CD1c-positive myeloid dendritic cell (primary cell): ENCODE results near the gene SLC25A31.

Experiments used
- DNase-seq: peaks from one replicate; pipeline ENCODE4 v3.0.0-alpha.2; 2016; ENCODE audit errors: extremely low spot score

SLC25A31 gene

GRCh38 chr4:127730142-127730913, at the start of gene SLC25A31:
TSS of gene SLC25A31 (plus strand) at chr4:127730400. CDS start at chr4:127730546, 146 bp downstream.
- DNase-seq = no peak

- no peak for DNase-seq
Observed at GRCh38 chr4:127685292-127685691, 44.9 kb upstream of the SLC25A31 start.

- DNase-seq = no peak
Observed at GRCh38 chr4:127686658-127687057, 43.5 kb upstream of the SLC25A31 start.

- DNase-seq = no peak
Observed at GRCh38 chr4:127687580-127687979, 42.6 kb upstream of the SLC25A31 start.

GRCh38 chr4:127698789-127699200, 31.4 kb upstream of the SLC25A31 start:
- DNase-seq = peak; percentile 82

- no peak for DNase-seq
Observed at GRCh38 chr4:127708985-127709384, 21.2 kb upstream of the SLC25A31 start.

- DNase-seq = no peak
Observed at GRCh38 chr4:127709456-127709855, 20.7 kb upstream of the SLC25A31 start.

- no peak for DNase-seq
Observed at GRCh38 chr4:127731406-127731805, 1.2 kb downstream of the SLC25A31 start.

- DNase-seq = peak; percentile 55
Observed at GRCh38 chr4:127732623-127733328, 2.6 kb downstream of the SLC25A31 start.

GRCh38 chr4:127734976-127735375, 4.8 kb downstream of the SLC25A31 start:
- DNase-seq = no peak

GRCh38 chr4:127737295-127737694, 7.1 kb downstream of the SLC25A31 start:
- DNase-seq = no peak

GRCh38 chr4:127741247-127741646, 11.0 kb downstream of the SLC25A31 start:
- no peak for DNase-seq

- no peak for DNase-seq
Observed at GRCh38 chr4:127747883-127748282, 17.7 kb downstream of the SLC25A31 start.

- no peak for DNase-seq
Observed at GRCh38 chr4:127748957-127749356, 18.8 kb downstream of the SLC25A31 start.

GRCh38 chr4:127756906-127757305, 26.7 kb downstream of the SLC25A31 start:
- no peak for DNase-seq

- no peak for DNase-seq
Observed at GRCh38 chr4:127759228-127759820, 29.1 kb downstream of the SLC25A31 start.

GRCh38 chr4:127759893-127760292, 29.7 kb downstream of the SLC25A31 start:
- DNase-seq = no peak

GRCh38 chr4:127771535-127772275, 41.5 kb downstream of the SLC25A31 start:
- no peak for DNase-seq

GRCh38 chr4:127772769-127773671, 42.8 kb downstream of the SLC25A31 start:
- no peak for DNase-seq

- DNase-seq = no peak
Observed at GRCh38 chr4:127775843-127776242, 45.6 kb downstream of the SLC25A31 start.

GRCh38 chr4:127776620-127777019, 46.4 kb downstream of the SLC25A31 start:
- DNase-seq = no peak
